ENCODE results near the gene SKI.
"Not testable (repeated sequence)": the region's sequence is repeated elsewhere in the genome, so short reads cannot be mapped to it uniquely, and the experiment has no call there.

Gene SKI

DNA sequence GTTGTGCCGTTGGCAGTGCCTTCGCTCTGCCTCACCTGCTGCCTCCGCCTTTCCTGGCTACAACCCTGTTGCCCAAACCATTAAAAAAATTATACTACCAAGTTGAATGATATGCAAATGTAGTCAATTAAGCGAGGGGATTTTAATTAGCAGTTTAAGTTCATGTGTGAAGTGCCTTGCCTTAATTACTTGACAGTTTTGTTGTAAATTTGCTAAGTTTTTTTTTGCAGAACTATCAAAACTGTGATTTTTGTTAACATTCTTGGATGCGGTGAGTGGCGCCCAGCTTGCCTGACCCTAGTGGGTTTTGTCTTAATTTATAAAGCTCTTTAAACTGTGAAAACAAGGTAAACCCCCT lies 10.9 kb downstream of the SKI start:
- H3K36me3 ChIP-seq (ENCODE audit: control insufficient read depth in 2 of 2, insufficient read depth in 2 of 2, low read length in 2 of 2): peaks cover 0 to 4% of the 10 kb centered on the region in 2 donors
- peak overlapping the region in 1 of 2 donors; percentile 41 for H3K9ac ChIP-seq (ENCODE audit: low read length in 2 of 2)
- H3K4me3 ChIP-seq (ENCODE audit: low read length in 2 of 2): peak overlapping the region; percentile 43 to 61
- H3K27ac ChIP-seq (ENCODE audit: low read length): peak overlapping the region; percentile 53
- H3K4me1 ChIP-seq (ENCODE audit: control insufficient read depth, insufficient read depth, low read length): peaks cover 90% of the 10 kb centered on the region
- no peaks in the 10 kb centered on the region for H3K9me3 ChIP-seq (ENCODE audit: control insufficient read depth in 2 of 2, low read length in 2 of 2)
- no peaks in the 10 kb centered on the region for H3K27me3 ChIP-seq (ENCODE audit: control insufficient read depth in 1 of 2, insufficient read depth in 2 of 2, low read length in 2 of 2)

DNA sequence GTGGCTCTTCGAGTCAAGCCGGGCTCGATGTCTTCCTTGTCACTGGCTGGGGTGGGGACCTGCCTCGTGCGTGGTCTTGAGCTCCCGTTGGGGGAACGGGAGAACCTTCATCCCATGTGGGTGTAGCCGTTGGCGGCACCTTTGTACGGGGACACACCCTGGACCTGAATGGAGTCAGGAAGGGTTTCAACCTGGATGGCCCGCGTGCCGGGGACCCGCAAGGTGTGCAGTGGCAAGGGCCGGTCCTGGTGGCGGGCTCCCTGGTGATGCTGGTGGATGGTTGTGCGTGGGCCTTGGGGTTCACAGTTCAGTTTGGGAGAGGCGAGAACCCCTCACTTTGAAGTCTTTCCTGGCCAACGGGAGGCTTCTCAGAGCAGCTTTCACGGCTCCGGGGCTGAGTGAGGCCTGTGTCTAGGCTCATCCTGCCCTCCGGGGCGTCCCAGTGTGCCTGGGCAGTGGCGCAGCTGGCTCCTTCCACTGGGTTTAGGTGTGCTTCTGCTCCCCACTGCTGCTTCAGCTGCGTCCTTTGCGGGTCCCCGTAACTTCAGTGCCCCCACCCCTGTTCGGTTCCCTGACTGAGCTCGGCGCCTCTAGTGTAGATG lies 11.4 kb downstream of the SKI start:
- Histone ChIP-seq H3K27ac (ENCODE audit: low read length) (peak overlapping the region; percentile 53), H3K4me1 (ENCODE audit: control insufficient read depth, insufficient read depth, low read length) (peaks cover 86% of the 10 kb centered on the region), H3K36me3 (ENCODE audit: control insufficient read depth in 2 of 2, insufficient read depth in 2 of 2, low read length in 2 of 2) (peaks cover 0 to 4% of the 10 kb centered on the region in 2 donors), H3K9me3 (ENCODE audit: control insufficient read depth in 2 of 2, low read length in 2 of 2) (no peaks in the 10 kb centered on the region), H3K4me3 (ENCODE audit: low read length in 2 of 2) (peak overlapping the region in 1 of 2 donors; percentile 55), H3K27me3 (ENCODE audit: control insufficient read depth in 1 of 2, insufficient read depth in 2 of 2, low read length in 2 of 2) (no peaks in the 10 kb centered on the region), H3K9ac (ENCODE audit: low read length in 2 of 2) (peak overlapping the region in 1 of 2 donors; percentile 58)

DNA sequence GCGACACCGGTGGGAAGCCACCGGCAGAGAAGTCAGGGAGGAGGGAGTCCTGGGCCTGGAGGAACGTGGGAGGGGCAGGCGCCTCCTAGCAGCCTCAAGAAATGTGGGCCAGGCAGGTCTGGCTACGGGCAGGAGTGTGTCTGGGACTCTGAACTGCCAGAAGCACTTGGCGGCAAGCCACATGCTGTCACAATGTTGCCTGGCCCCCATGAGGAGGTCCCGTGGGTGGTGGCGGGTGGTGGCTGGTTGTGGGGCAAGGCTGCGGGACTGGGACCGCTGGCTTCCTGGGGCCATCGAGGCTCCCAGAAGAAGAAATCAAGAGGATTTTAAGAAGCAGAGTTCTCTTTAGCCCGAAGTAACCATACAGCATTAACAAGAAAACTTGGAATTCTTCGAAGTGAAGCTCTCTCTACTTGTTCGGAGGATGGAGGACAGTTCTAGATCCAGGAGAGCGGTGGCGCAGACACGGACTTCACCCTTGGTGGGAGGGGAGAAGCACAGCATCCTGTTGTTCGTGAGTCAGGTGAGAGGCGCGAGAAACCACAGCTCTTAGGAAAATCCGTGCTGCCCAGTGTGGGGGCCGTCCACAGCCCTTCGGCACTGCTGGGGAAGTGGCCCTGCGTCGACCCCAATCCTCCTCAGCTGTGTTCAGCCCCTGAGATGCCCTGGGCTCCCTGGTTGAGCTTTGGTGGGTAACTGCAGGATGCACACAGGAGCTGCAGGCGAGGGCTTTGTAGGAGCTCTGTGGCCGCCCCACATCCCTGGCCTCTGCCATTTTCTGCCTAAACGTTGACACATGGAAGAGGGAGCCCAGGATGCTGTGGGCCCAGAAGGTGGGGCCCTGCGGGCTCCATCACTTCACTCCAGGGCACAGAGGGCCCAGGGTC lies 12.4 kb downstream of the SKI start:
- H3K27ac ChIP-seq (ENCODE audit: low read length): peak overlapping the region; percentile 53
- peak overlapping the region in 1 of 2 donors; percentile 55 for H3K4me3 ChIP-seq (ENCODE audit: low read length in 2 of 2)
- no peaks in the 10 kb centered on the region for H3K27me3 ChIP-seq (ENCODE audit: control insufficient read depth in 1 of 2, insufficient read depth in 2 of 2, low read length in 2 of 2)
- H3K9me3 ChIP-seq (ENCODE audit: control insufficient read depth in 2 of 2, low read length in 2 of 2): no peaks in the 10 kb centered on the region
- H3K36me3 ChIP-seq (ENCODE audit: control insufficient read depth in 2 of 2, insufficient read depth in 2 of 2, low read length in 2 of 2): peaks cover 0 to 4% of the 10 kb centered on the region in 2 donors
- peak overlapping the region in 1 of 2 donors; percentile 58 for H3K9ac ChIP-seq (ENCODE audit: low read length in 2 of 2)
- H3K4me1 ChIP-seq (ENCODE audit: control insufficient read depth, insufficient read depth, low read length): peaks cover 76% of the 10 kb centered on the region

DNA sequence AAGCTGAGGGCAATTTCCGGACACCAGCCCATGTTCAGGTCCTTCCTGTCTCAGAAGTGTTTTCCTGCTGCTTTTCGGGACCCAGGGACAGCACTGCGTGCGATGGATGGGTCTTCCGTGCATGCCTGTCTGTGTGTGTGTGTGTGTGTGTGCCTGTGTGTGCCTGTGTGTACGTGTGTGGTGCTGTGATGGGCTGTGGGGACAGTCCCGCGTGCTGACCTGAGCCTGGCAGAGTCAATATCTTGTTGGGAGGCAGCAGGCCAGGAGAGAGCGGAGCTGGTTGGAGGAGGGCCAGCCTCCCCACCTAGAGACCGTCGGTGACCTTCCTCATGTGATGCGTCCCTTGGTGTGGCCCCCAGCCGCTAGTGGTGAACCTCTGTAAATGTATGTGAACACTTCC lies 13.7 kb downstream of the SKI start:
- Histone ChIP-seq H3K9me3 (ENCODE audit: control insufficient read depth in 2 of 2, low read length in 2 of 2) (no peaks in the 10 kb centered on the region), H3K27me3 (ENCODE audit: control insufficient read depth in 1 of 2, insufficient read depth in 2 of 2, low read length in 2 of 2) (no peaks in the 10 kb centered on the region), H3K4me3 (ENCODE audit: low read length in 2 of 2) (no peak overlapping the region), H3K4me1 (ENCODE audit: control insufficient read depth, insufficient read depth, low read length) (peaks cover 72% of the 10 kb centered on the region), H3K36me3 (ENCODE audit: control insufficient read depth in 2 of 2, insufficient read depth in 2 of 2, low read length in 2 of 2) (peaks cover 0 to 4% of the 10 kb centered on the region in 2 donors), H3K9ac (ENCODE audit: low read length in 2 of 2) (no peak overlapping the region), H3K27ac (ENCODE audit: low read length) (peak overlapping the region; percentile 6)

DNA sequence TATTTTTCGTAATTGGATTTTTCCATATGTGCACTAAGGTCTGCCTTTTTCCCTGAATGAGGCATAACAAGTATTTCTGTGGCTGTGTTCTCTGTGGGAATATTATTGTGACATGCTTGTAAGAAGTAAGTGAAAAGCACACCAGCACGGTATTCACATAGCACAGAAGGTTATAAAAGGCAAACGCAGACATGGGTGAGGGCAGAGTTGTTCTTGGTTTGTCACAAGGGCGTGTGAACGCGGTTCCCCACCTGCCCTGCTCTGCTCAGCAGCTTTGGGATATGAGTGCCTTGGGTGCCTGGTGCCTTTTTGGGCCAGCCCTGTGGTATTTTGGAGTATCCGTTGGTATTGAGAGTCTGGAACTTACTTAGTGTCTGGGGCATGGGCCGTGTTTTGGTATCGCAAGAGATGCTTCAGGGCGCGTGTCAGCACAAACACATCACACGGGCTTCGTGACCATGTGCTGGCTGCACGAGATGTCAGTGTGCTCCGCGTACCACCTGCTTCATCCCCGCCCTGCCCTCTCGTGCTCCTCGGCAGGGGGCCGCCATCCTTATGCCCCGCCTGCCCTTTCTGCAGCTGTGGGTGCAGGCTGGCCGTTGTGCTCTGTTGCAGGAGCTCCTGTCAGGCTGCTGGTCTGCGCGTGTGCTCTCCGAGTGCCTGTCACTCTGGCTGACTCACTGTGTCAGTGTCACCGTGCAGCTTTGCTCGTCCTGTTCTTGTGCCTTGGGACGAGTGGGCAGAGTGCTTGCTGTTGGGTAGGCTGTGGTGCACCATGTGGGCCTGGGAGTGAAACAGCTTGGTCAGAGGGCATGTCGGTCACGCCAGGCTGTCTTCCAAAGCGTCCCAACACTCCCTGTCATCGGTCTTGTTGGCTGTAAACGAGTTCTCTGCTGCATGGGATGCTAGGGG lies 15.0 kb downstream of the SKI start:
- Histone ChIP-seq H3K27me3 (ENCODE audit: control insufficient read depth in 1 of 2, insufficient read depth in 2 of 2, low read length in 2 of 2) (no peaks in the 10 kb centered on the region), H3K9me3 (ENCODE audit: control insufficient read depth in 2 of 2, low read length in 2 of 2) (no peaks in the 10 kb centered on the region), H3K9ac (ENCODE audit: low read length in 2 of 2) (no peak overlapping the region), H3K27ac (ENCODE audit: low read length) (no peak overlapping the region), H3K4me3 (ENCODE audit: low read length in 2 of 2) (peak overlapping the region in 1 of 2 donors; percentile 23), H3K4me1 (ENCODE audit: control insufficient read depth, insufficient read depth, low read length) (peaks cover 70% of the 10 kb centered on the region), H3K36me3 (ENCODE audit: control insufficient read depth in 2 of 2, insufficient read depth in 2 of 2, low read length in 2 of 2) (peaks cover 0 to 4% of the 10 kb centered on the region in 2 donors)

DNA sequence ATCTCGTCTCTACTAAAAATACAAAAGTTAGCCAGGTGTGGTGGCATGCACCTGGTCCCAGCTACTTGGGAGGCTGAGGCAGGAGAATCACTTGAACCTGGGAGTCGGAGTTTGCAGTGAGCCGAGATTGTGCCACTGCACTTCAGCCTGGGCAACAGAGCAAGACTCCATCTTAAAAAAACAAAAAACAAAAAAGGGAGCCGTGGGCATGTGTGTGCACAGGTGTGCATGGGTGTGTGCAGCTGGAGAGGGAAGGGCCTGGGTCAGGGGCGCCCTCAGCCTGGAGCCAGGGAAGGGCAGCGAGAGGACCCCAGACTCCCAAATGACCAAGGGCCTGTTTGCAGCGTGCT lies 18.9 kb downstream of the SKI start:
- H3K9me3 ChIP-seq (ENCODE audit: control insufficient read depth in 2 of 2, low read length in 2 of 2); H3K9ac ChIP-seq (ENCODE audit: low read length in 2 of 2); H3K27ac ChIP-seq (ENCODE audit: low read length); H3K36me3 ChIP-seq (ENCODE audit: control insufficient read depth in 2 of 2, insufficient read depth in 2 of 2, low read length in 2 of 2); H3K27me3 ChIP-seq (ENCODE audit: control insufficient read depth in 1 of 2, insufficient read depth in 2 of 2, low read length in 2 of 2): not testable (repeated sequence)
- H3K4me3 ChIP-seq (ENCODE audit: low read length in 2 of 2): peak overlapping the region in 1 of 2 donors; percentile 55
- H3K4me1 ChIP-seq (ENCODE audit: control insufficient read depth, insufficient read depth, low read length): peaks cover 72% of the 10 kb centered on the region

DNA sequence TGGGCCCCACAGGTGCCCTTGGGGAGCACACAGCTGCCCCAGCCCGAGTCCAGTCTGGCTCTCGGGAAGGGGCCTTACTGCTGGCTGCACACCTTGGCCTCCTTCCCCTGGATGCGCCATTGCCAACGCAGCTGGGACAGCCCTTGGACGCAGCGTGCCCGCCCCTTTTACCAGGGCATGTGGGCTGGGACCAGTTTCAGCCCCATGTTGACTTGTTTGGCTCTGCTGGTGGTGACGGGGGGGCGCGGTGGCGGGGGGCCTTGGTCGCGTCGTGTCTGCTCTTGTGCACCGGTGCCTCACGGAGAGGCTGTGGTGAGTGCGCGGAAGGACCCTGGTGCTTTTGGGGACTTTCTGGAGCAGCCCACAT lies 19.6 kb downstream of the SKI start:
- no peak overlapping the region for H3K9ac ChIP-seq (ENCODE audit: low read length in 2 of 2)
- peaks cover 74% of the 10 kb centered on the region for H3K4me1 ChIP-seq (ENCODE audit: control insufficient read depth, insufficient read depth, low read length)
- no peaks in the 10 kb centered on the region for H3K9me3 ChIP-seq (ENCODE audit: control insufficient read depth in 2 of 2, low read length in 2 of 2)
- peak overlapping the region in 1 of 2 donors; percentile 40 for H3K4me3 ChIP-seq (ENCODE audit: low read length in 2 of 2)
- no peak overlapping the region for H3K27ac ChIP-seq (ENCODE audit: low read length)
- peaks cover 0 to 4% of the 10 kb centered on the region in 2 donors for H3K36me3 ChIP-seq (ENCODE audit: control insufficient read depth in 2 of 2, insufficient read depth in 2 of 2, low read length in 2 of 2)
- no peaks in the 10 kb centered on the region for H3K27me3 ChIP-seq (ENCODE audit: control insufficient read depth in 1 of 2, insufficient read depth in 2 of 2, low read length in 2 of 2)

DNA sequence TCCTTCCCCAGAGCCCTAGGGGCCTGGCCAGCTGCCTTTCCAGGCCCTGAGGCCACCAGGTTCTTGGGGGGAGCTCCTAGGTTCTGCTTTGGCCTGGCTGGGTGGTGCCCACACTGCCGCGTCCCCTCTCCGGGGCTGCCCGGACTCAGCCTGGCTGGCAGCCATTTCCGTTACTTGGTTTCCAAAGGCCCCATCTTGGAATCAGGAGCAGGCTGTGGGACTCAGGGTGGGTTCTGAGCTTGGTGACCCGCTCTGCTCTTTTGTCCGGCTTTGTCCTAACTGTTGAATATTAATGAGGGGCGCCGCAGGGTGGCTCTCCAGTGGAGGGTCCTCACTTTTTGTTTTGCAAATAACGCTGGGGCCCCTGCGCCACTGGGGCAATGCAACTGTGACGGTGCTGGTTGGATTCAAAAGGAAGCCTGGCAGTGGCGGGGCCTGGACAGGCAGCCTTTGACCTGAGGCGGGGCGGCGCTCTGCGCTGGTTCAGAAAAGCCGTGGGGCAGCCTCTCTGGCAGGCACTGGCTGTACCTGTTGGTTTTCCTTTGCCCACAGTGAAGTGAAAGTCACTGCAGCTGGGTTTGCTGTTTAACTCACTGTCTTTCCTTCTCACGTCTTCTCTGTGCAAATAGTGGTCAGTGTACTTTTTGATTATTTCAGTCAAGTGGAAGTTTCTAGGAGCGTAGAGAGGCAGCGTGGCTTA lies 20.2 kb downstream of the SKI start:
- Histone ChIP-seq H3K27me3 (ENCODE audit: control insufficient read depth in 1 of 2, insufficient read depth in 2 of 2, low read length in 2 of 2) (no peaks in the 10 kb centered on the region), H3K36me3 (ENCODE audit: control insufficient read depth in 2 of 2, insufficient read depth in 2 of 2, low read length in 2 of 2) (peaks cover 0 to 2% of the 10 kb centered on the region in 2 donors), H3K9ac (ENCODE audit: low read length in 2 of 2) (no peak overlapping the region), H3K9me3 (ENCODE audit: control insufficient read depth in 2 of 2, low read length in 2 of 2) (no peaks in the 10 kb centered on the region), H3K4me3 (ENCODE audit: low read length in 2 of 2) (peak overlapping the region in 1 of 2 donors; percentile 40), H3K4me1 (ENCODE audit: control insufficient read depth, insufficient read depth, low read length) (peaks cover 73% of the 10 kb centered on the region), H3K27ac (ENCODE audit: low read length) (no peak overlapping the region)

DNA sequence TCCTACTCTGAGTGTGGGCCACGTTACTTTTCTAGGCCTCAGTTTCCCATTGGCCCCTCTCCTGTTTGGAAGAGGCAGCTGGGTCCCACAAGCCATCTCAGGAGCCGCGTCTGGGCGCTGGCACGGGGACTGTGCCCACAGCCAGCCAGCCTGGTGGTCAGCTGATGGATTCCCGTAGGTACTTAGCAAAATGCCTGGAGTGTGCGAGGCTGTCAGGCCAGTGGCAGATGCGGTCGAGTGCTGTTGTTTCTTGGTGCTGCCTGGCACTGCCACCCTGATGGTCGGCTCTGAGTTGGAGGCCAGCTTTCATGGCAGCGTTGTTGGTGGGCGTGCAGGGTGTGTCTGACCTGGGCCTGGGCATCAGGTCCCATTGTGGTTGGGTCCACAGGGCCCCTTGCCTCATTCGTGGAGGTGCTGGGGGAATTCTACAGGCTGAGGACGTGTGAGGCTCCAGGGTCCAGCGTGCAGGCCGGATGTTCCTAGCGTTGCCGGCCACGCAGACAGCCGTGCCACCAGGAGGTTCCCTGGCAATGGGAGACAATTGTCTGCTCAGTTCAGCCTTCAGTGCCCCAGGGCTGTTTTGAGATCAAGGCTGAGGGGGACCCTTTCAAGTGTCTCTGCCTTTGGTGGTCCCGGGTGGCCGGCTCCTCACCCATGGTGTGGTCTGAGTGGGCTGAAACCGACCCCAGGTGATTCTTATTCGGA lies 20.9 kb downstream of the SKI start:
- Histone ChIP-seq H3K4me3 (ENCODE audit: low read length in 2 of 2) (peak overlapping the region in 1 of 2 donors; percentile 40), H3K36me3 (ENCODE audit: control insufficient read depth in 2 of 2, insufficient read depth in 2 of 2, low read length in 2 of 2) (peaks cover 2 to 3% of the 10 kb centered on the region in 2 donors), H3K27me3 (ENCODE audit: control insufficient read depth in 1 of 2, insufficient read depth in 2 of 2, low read length in 2 of 2) (no peaks in the 10 kb centered on the region), H3K9ac (ENCODE audit: low read length in 2 of 2) (no peak overlapping the region), H3K27ac (ENCODE audit: low read length) (no peak overlapping the region), H3K4me1 (ENCODE audit: control insufficient read depth, insufficient read depth, low read length) (peaks cover 74% of the 10 kb centered on the region), H3K9me3 (ENCODE audit: control insufficient read depth in 2 of 2, low read length in 2 of 2) (no peaks in the 10 kb centered on the region)

DNA sequence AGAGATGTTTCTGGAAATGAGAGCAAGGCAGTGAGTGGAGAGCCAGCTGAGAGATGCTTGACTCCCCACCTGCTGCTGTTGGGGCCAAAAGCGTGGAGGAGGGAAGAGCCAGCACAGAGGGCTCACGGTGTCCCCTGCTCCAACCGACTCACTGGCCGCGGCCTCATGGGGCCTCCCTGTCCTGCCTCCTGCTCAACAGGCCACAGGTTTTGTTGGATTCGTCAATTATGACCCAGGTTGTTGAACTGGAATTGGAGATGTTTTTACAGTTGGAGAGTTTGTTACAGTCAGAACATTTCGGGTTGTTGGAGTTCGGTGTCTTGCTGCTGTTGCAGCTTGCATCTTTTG lies 21.4 kb downstream of the SKI start:
- Histone ChIP-seq H3K9ac (ENCODE audit: low read length in 2 of 2) (no peak overlapping the region), H3K4me3 (ENCODE audit: low read length in 2 of 2) (peak overlapping the region in 1 of 2 donors; percentile 40)

More for the DNA sequence above, 21.4 kb downstream of the SKI start:
- H3K36me3 ChIP-seq (ENCODE audit: control insufficient read depth in 2 of 2, insufficient read depth in 2 of 2, low read length in 2 of 2): peaks cover 2 to 4% of the 10 kb centered on the region in 2 donors
- peaks cover 79% of the 10 kb centered on the region for H3K4me1 ChIP-seq (ENCODE audit: control insufficient read depth, insufficient read depth, low read length)
- H3K27ac ChIP-seq (ENCODE audit: low read length): no peak overlapping the region
- no peaks in the 10 kb centered on the region for H3K27me3 ChIP-seq (ENCODE audit: control insufficient read depth in 1 of 2, insufficient read depth in 2 of 2, low read length in 2 of 2)
- no peaks in the 10 kb centered on the region for H3K9me3 ChIP-seq (ENCODE audit: control insufficient read depth in 2 of 2, low read length in 2 of 2)
